Heart right ventricle (tissue), 16 donors: ENCODE measurements around the gene ULK4. TPM values are rescaled to one million over a fixed set of nuclear protein-coding genes. Genes with fewer than 3 reads are reported as not detected.

Experiments
- ATAC-seq, 8 donors: fragments of 200-7000 bp; cut with Tn5 transposase; one replicate each; pipeline ENCODE4 v1.9.1; 2020; ENCODE audit warnings: mild to moderate bottlenecking in 8 of 8, moderate library complexity in 8 of 8, moderate number of reproducible peaks in 1 of 8
- DNase-seq, 2 donors: peaks; one replicate each; pipeline ENCODE4 v3.0.0-alpha.2; 2020
- H3K27ac ChIP-seq, 10 donors: fragments of 200-600 bp; sonication (generic) in 2 of 10; one replicate each; pipeline versions ENCODE4 v1.5.0 to v1.8.0; 2020 to 2022; ENCODE audit warnings: mild to moderate bottlenecking in 3 of 10
- H3K27me3 ChIP-seq, 7 donors: fragments of 200-600 bp; one replicate each; pipeline ENCODE4 v1.8.0; 2021 to 2022; ENCODE audit warnings: mild to moderate bottlenecking in 2 of 7
- H3K36me3 ChIP-seq, 9 donors: fragments of 200-600 bp; sonication (generic) in 1 of 9; one replicate each; pipeline versions ENCODE4 v1.5.0 to v1.8.0; 2020 to 2022; ENCODE audit warnings: mild to moderate bottlenecking in 2 of 9
- H3K4me1 ChIP-seq, 9 donors: fragments of 200-600 bp; sonication (generic) in 1 of 9; one replicate each; pipeline versions ENCODE4 v1.5.0 to v1.8.0; 2020 to 2022; ENCODE audit warnings: mild to moderate bottlenecking in 4 of 9
- H3K4me3 ChIP-seq, 10 donors: fragments of 200-600 bp; sonication (generic) in 2 of 10; one replicate each; pipeline versions ENCODE4 v1.5.0 to v1.8.0; 2020 to 2022; ENCODE audit warnings: mild to moderate bottlenecking in 7 of 10, moderate library complexity in 2 of 10
- H3K9me3 ChIP-seq, 11 donors: fragments of 200-600 bp in 10 of 11; sonication (generic) in 2 of 11; one replicate each; pipeline versions ENCODE4 v1.5.0 to v1.8.0; 2013 to 2022; ENCODE audit warnings: mild to moderate bottlenecking in 2 of 11, control low read depth in 1 of 11, moderate library complexity in 1 of 11
- CTCF ChIP-seq, 9 donors: fragments of 200-600 bp; sonication (generic) in 2 of 9; IDR thresholded peaks; one replicate each; pipeline versions ENCODE4 v1.5.0 to v1.8.0; 2021 to 2022; ENCODE audit warnings: antibody characterized with exemption in 9 of 9, mild to moderate bottlenecking in 5 of 9, moderate library complexity in 1 of 9
- WGBS, 2 donors: extraction: QIAGEN DNeasy Blood & Tissue Kit; methylation state at CpG; one replicate each; pipeline ENCODE4 v1.1.7; 2013; ENCODE audit warnings: inconsistent platforms in 1 of 2; 5-methylcytosine and 5-hydroxymethylcytosine counted together
- intact Hi-C, 10 donors: fragments of 100-400 bp; cut with DNase I; formaldehyde crosslinking; loops; one replicate each; pipeline versions ENCODE4 v1.11.1 to v1.14.2; 2022
- polyA plus RNA-seq, 2 donors: library from polyadenylated mRNA; stranded (reverse); fragments of 200-250 nt; gene quantifications; one replicate each; pipeline ENCODE4 v1.2.3, GENCODE V29; 2013
- total RNA-seq, 10 donors: library from RNA; stranded (reverse); fragmentation: NEBNext Ultra II Directional in 3 of 10; extraction: Animal tissue kit (Norgen Biotek cat#: 25700) in 3 of 10; gene quantifications; one replicate each; pipeline versions ENCODE4 v1.2.1 to v1.2.4, GENCODE V29; 2021 to 2023
- donor health status: Arrhythmogenic right ventricular cardiomyopathy.
- donor health status: ischemic (EF 13 %, LVEDD 7.1; RV severe dilation, severe dysfunction).
- donor health status: healthy with polysubstance abuse.
- donor health status: DM: no; HTN: yes; CAD: no.
- donor health status: DM: no; HTN: no; CAD: no.
- donor health status: ischemic (EF 25% LVEDD 6.9; RV normal size, moderate dysfunction).
- donor health status: ischemic (EF 25% LVEDD 5.7; RV mildly dilated, moderate dysfunction).
- donor health status: healthy.
- donor health status: DM: yes; HTN: yes; CAD: no.
- donor health status: Ischemic cardiomyopathy.
- donor health status: ischemic (EF 35%, LVEDD 5.7; RV mildly dilated, moderate dysfunction).
- donor health status: nonischemic (EF 11% LVEDD 7.7; RV severe dilation, severe dysfunction).
- donor health status: DM: yes; HTN: yes; CAD: no.
- donor health status: PGD.
- donor health status: ischemic (EF 29% LVEDD 5.4; RV normal size, mild dysfunction).
- donor health status: nonischemic (EF 23%, LVEDD 6.1; RV moderate dilation, normal function).

The ULK4 gene
- total and polyA plus RNA-seq, 12 donors = 1.4 to 11.4 (median 2.6) TPM

GRCh38 chr3:41974223-41974622 lies 12.3 kb upstream of the ULK4 start:
- peaks cover 0 to 9% (median 0%) of the 10 kb centered on the region in 11 donors for H3K9me3 ChIP-seq
- H3K4me3 ChIP-seq = no peak overlapping the region
- no peaks in the 10 kb centered on the region for H3K27me3 ChIP-seq
- no peaks in the 10 kb centered on the region for H3K36me3 ChIP-seq
- TF ChIP-seq CTCF (IDR thresholded peaks at IDR 0.05) = no peak
- intact Hi-C loops = no loop called here
- ATAC-seq = no peak
- H3K4me1 ChIP-seq = peaks cover 0 to 9% (median 0%) of the 10 kb centered on the region in 9 donors
- 88 to 90% methylated on average over 2 of the region's 2 CpGs for WGBS, 2 donors
- DNase-seq = no peak
- H3K27ac ChIP-seq = no peak overlapping the region

- H3K4me1 ChIP-seq = peaks cover 0 to 9% (median 0%) of the 10 kb centered on the region in 9 donors
- intact Hi-C loops = no loop called here
- ATAC-seq = no peak
- H3K36me3 ChIP-seq = no peaks in the 10 kb centered on the region
- TF ChIP-seq CTCF (IDR thresholded peaks at IDR 0.05) = no peak
- H3K27me3 ChIP-seq = no peaks in the 10 kb centered on the region
- no peak overlapping the region for H3K4me3 ChIP-seq
- peaks cover 0 to 9% (median 0%) of the 10 kb centered on the region in 11 donors for H3K9me3 ChIP-seq
- 88 to 90% methylated on average over 5 of the region's 5 CpGs for WGBS, 2 donors
- H3K27ac ChIP-seq = no peak overlapping the region
- DNase-seq = no peak
Observed at GRCh38 chr3:41972802-41973201, 10.9 kb upstream of the ULK4 start.

GRCh38 chr3:41966206-41966605 lies 4.3 kb upstream of the ULK4 start:
- 82 to 89% methylated on average over 6 of the region's 6 CpGs for WGBS, 2 donors
- Histone ChIP-seq H3K9me3 (no peaks in the 10 kb centered on the region), H3K36me3 (no peaks in the 10 kb centered on the region), H3K27me3 (no peaks in the 10 kb centered on the region), H3K27ac (no peak overlapping the region), H3K4me1 (peaks cover 0 to 7% (median 5%) of the 10 kb centered on the region in 9 donors), H3K4me3 (no peak overlapping the region)
- no peak for TF ChIP-seq CTCF (IDR thresholded peaks at IDR 0.05)
- ATAC-seq = no peak
- intact Hi-C loops = loop anchor here in 1 of 10 donors (10.0 kb wide), 1 partner anchor 1511 kb away; the partner anchor contains the start of gene RPL14
- no peak for DNase-seq

GRCh38 chr3:41963823-41964222 lies 1.9 kb upstream of the ULK4 start:
- Histone ChIP-seq H3K9me3 (no peaks in the 10 kb centered on the region), H3K27me3 (no peaks in the 10 kb centered on the region), H3K4me1 (peaks cover 0 to 18% (median 12%) of the 10 kb centered on the region in 9 donors), H3K27ac (no peak overlapping the region), H3K4me3 (no peak overlapping the region), H3K36me3 (no peaks in the 10 kb centered on the region)
- 88 to 91% methylated on average over 10 of the region's 10 CpGs for WGBS, 2 donors
- no peak for TF ChIP-seq CTCF (IDR thresholded peaks at IDR 0.05)
- intact Hi-C loops = loop anchor here in 6 of 10 donors (2.0 to 10.0 kb wide), 4 partner anchors 48 to 1509 kb away; partner anchors contain the start of gene RPL14 (in 1 of the 6)
- DNase-seq (no peak), ATAC-seq (no peak)
